SU-DHL-6 (cell line): ENCODE data around the gene THSD7B.

Source experiments
- H2AFZ ChIP-seq: fragments of 200-600 bp; sonication (generic); 2 replicates; pipeline ENCODE4 v1.6.1; 2014; ENCODE audit warnings: low read depth, mild to moderate bottlenecking, moderate library complexity, mixed read lengths, antibody characterized with exemption, low read length; ENCODE audit not compliant: severe bottlenecking
- H3F3A ChIP-seq: fragments of 200-600 bp; shearing (Covaris generic); 2 replicates; pipeline ENCODE4 v1.6.0; 2016; ENCODE audit warnings: antibody characterized with exemption, mild to moderate bottlenecking; ENCODE audit not compliant: insufficient read depth
- H3K27ac ChIP-seq: fragments of 200-600 bp; sonication (generic); 2 replicates; pipeline ENCODE4 v1.5.1; 2016; ENCODE audit warnings: low read depth, mild to moderate bottlenecking, low read length, moderate library complexity, mixed read lengths
- H3K27me3 ChIP-seq: fragments of 200-600 bp; sonication (generic), shearing (Covaris generic); 2 replicates; pipeline ENCODE4 v1.6.0; 2014; ENCODE audit warnings: mild to moderate bottlenecking, low read length
- H3K36me3 ChIP-seq: fragments of 200-600 bp; sonication (generic); 2 replicates; pipeline ENCODE4 v1.6.1; 2014; ENCODE audit warnings: mild to moderate bottlenecking, low read length, mixed read lengths
- H3K4me2 ChIP-seq: fragments of 300-600, 200-600 bp; shearing (Covaris generic), sonication (generic); 2 replicates; pipeline ENCODE4 v1.6.0; 2014; ENCODE audit warnings: low read length, low read depth, mild to moderate bottlenecking; ENCODE audit not compliant: poor library complexity, severe bottlenecking
- H3K4me3 ChIP-seq: fragments of 200-600 bp; sonication (generic); 2 replicates; pipeline ENCODE4 v1.5.1; 2014; ENCODE audit warnings: antibody characterized with exemption, low read length, mild to moderate bottlenecking, mixed read lengths; ENCODE audit not compliant: insufficient read depth, poor library complexity, severe bottlenecking
- H3K79me2 ChIP-seq: fragments of 200-600 bp; sonication (generic); 2 replicates; pipeline ENCODE4 v1.6.1; 2014; ENCODE audit warnings: mild to moderate bottlenecking, low read length, moderate library complexity; ENCODE audit not compliant: insufficient read depth
- H3K9ac ChIP-seq: fragments of 200-600 bp; sonication (generic); 2 replicates; pipeline ENCODE4 v1.7.0; 2014; ENCODE audit warnings: mild to moderate bottlenecking, low read length
- H3K9me2 ChIP-seq: fragments of 200-600 bp; sonication (generic); replicated peaks from 2 replicates; pipeline ENCODE4 v1.6.1; 2014; ENCODE audit warnings: low read length; ENCODE audit not compliant: insufficient read depth
- H3K9me3 ChIP-seq: fragments of 200-600 bp; sonication (generic); 2 replicates; pipeline ENCODE4 v1.6.1; 2014; ENCODE audit warnings: low read length, mixed read lengths; ENCODE audit not compliant: insufficient read depth
- H4K20me1 ChIP-seq: fragments of 200-600 bp; sonication (generic); 2 replicates; pipeline ENCODE4 v1.6.1; 2014; ENCODE audit warnings: low read depth, mild to moderate bottlenecking, antibody characterized with exemption, low read length, moderate library complexity, mixed read lengths
- EZH2phosphoT487 ChIP-seq: fragments of 200-600 bp; sonication (generic), shearing (Covaris generic); conservative IDR thresholded peaks from 2 replicates; pipeline ENCODE4 v1.6.1; 2018; ENCODE audit warnings: mild to moderate bottlenecking, antibody characterized with exemption, low read length, moderate library complexity, mixed read lengths
- TF ChIP-seq, protein P1 (sequence below): fragments of 200-600 bp; sonication (generic); IDR thresholded peaks from one replicate; pipeline ENCODE4 v1.5.1; 2017; ENCODE audit warnings: antibody characterized with exemption, mild to moderate bottlenecking, low read length, moderate library complexity; ENCODE audit not compliant: insufficient read depth, poor library complexity, severe bottlenecking

THSD7B gene

DNA sequence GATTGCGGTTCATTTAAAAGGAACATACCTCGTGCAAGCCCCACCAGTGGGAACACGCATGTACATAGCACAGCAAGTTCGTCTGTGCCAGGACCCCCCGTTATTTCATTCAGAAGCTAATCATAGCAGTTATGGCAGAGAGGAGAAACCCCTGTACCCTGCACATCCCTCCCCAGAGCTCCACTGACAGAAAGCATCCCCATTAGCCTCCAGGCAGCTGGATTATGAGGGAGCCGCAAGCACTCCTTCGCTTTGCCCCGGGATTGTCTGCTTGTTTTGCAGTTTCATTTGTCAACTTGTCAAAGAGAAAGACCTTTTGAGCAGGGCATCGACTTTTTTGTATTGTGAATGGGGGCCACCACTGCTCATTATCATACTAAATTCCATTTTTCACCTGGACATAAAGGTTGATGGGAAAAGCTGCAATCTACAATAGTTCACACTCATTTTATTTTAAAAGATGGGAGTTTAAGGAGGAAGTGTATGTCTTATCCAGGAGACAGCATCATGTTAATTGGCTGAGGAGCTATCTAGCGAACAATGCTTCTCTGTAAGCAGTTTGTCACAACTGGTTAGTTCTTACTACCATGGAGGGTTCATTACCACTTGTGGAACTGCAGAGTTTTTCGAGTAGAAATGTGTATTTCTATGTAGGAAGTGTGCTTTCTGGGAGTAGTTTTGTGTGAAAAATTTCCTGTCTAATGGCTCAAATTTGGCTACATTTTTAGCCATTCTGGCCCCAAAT lies 255.3 kb downstream of the THSD7B start:
- TF ChIP-seq EZH2phosphoT487: no peak
- TF ChIP-seq, protein P1, sequence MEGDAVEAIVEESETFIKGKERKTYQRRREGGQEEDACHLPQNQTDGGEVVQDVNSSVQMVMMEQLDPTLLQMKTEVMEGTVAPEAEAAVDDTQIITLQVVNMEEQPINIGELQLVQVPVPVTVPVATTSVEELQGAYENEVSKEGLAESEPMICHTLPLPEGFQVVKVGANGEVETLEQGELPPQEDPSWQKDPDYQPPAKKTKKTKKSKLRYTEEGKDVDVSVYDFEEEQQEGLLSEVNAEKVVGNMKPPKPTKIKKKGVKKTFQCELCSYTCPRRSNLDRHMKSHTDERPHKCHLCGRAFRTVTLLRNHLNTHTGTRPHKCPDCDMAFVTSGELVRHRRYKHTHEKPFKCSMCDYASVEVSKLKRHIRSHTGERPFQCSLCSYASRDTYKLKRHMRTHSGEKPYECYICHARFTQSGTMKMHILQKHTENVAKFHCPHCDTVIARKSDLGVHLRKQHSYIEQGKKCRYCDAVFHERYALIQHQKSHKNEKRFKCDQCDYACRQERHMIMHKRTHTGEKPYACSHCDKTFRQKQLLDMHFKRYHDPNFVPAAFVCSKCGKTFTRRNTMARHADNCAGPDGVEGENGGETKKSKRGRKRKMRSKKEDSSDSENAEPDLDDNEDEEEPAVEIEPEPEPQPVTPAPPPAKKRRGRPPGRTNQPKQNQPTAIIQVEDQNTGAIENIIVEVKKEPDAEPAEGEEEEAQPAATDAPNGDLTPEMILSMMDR: no peak
- no peak overlapping the region for H3K27ac ChIP-seq

DNA sequence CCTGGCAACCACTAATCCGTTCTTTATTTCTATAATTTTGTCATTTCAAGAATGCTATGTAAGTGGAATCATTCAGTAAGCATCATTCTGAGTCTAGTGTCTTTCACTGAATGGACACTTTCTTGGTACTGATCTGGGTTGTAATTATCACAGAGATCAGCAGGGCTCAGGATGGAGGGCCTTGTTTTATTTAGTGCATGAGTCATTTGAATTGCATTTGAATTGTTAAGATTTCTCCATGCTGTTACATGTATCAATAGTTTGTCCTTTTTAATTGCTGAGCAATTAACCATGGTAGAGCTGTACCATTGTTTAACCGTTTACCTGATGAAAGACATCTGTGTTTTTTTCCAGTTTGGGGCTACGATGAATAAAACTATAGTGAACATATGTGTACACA lies 256.4 kb downstream of the THSD7B start:
- TF ChIP-seq EZH2phosphoT487: no peak
- TF ChIP-seq, protein P1: no peak
- H3K4me3 ChIP-seq: no peak overlapping the region
- no peak overlapping the region for H3K4me2 ChIP-seq
- H3K9me2 ChIP-seq: no peaks in the 10 kb centered on the region; the same call in 1 of the 2 replicates
- no peak overlapping the region for H3K27ac ChIP-seq
- no peaks in the 10 kb centered on the region for H3K79me2 ChIP-seq
- no peaks in the 10 kb centered on the region for H3K36me3 ChIP-seq
- H3K27me3 ChIP-seq: no peaks in the 10 kb centered on the region
- H3K9me3 ChIP-seq: no peaks in the 10 kb centered on the region
- H3F3A ChIP-seq: no peaks in the 10 kb centered on the region
- H2AFZ ChIP-seq: no peak overlapping the region
- no peak overlapping the region for H3K9ac ChIP-seq
- no peaks in the 10 kb centered on the region for H4K20me1 ChIP-seq

More for the DNA sequence above, 255.3 kb downstream of the THSD7B start:
- Histone ChIP-seq H3K79me2 (no peaks in the 10 kb centered on the region), H3K9me2 (no peaks in the 10 kb centered on the region; the same call in 1 of the 2 replicates), H4K20me1 (no peaks in the 10 kb centered on the region), H3K4me3 (no peak overlapping the region), H3F3A (no peaks in the 10 kb centered on the region), H3K9me3 (no peaks in the 10 kb centered on the region), H3K27me3 (no peaks in the 10 kb centered on the region), H3K4me2 (no peak overlapping the region), H2AFZ (no peak overlapping the region), H3K9ac (no peak overlapping the region), H3K36me3 (no peaks in the 10 kb centered on the region)

DNA sequence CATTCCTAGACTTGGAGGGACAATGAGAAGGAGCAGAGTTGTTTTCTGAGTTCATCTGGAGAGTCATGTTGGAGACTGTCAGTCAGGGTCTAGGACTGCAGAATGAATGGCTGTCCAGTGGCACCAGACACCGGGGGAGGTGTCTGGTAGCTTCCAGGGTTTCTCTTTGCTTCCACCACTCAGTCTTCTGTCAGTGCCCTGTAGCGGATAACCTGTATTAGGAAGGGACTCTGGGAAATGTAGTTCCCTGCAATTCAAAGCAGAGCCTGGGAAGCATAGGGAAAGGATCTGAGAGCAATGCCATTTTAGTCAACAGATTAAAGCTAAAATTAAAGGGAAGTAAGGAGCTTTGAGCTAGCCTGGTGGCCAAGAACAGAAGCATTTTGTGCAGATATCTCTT lies 257.9 kb downstream of the THSD7B start:
- no peaks in the 10 kb centered on the region; the same call in 1 of the 2 replicates for H3K9me2 ChIP-seq
- H3K9me3 ChIP-seq: no peaks in the 10 kb centered on the region
- no peaks in the 10 kb centered on the region for H3K79me2 ChIP-seq
- H3F3A ChIP-seq: no peaks in the 10 kb centered on the region
- H3K9ac ChIP-seq: no peak overlapping the region
- no peak overlapping the region for H2AFZ ChIP-seq
- TF ChIP-seq, protein P1: no peak
- TF ChIP-seq EZH2phosphoT487: no peak
- no peaks in the 10 kb centered on the region for H4K20me1 ChIP-seq
- no peak overlapping the region for H3K4me3 ChIP-seq
- no peaks in the 10 kb centered on the region for H3K36me3 ChIP-seq
- H3K4me2 ChIP-seq: no peak overlapping the region
- H3K27me3 ChIP-seq: no peaks in the 10 kb centered on the region
- H3K27ac ChIP-seq: no peak overlapping the region
